ENCODE measurements around the gene ANKS1B. TPM values are rescaled to one million over a fixed set of nuclear protein-coding genes. Genes with fewer than 3 reads are reported as not detected.

Gene ANKS1B
- polyA plus RNA-seq (2011; rRNA removed) (0.27 TPM in 2 replicates), polyA minus RNA-seq (2011; rRNA and poly(A)+ RNA removed) (0.57 and 0.62 TPM in 2 replicates)

- ChIA-PET POLR2A (interaction anchor here (0.6 kb wide), 1 partner anchor 13 kb away, joined by 4 read pairs; no protein-coding TSS in a partner anchor), CTCF (interaction anchor here (1.4 kb wide), 1 partner anchor 60 kb away, joined by 3 read pairs; no protein-coding TSS in a partner anchor)
- no peak for DNase-seq (ENCODE audit: low read depth)
- Histone ChIP-seq H3K4me3 (ENCODE audit: low read depth, low read length) (peak within 1 kb of the TSS; percentile 44), H3K36me3 (ENCODE audit: control insufficient read depth, insufficient read depth, low read length) (no peaks in the 10 kb centered on the region), H3K27me3 (ENCODE audit: control insufficient read depth, insufficient read depth, low read length) (peaks cover 2% of the 10 kb centered on the region; the same call in 1 of the 2 replicates)
- no peak for TF ChIP-seq CTCF (IDR thresholded peaks at IDR 0.05; ENCODE audit: insufficient read depth, low read depth, low read length)
These were observed at the start of gene ANKS1B for GRCh38 chr12:99984271-99985128. TSS of gene ANKS1B (minus strand) at chr12:99984936. CDS start at chr12:99984237, 699 bp downstream.

- Histone ChIP-seq H3K4me3 (ENCODE audit: low read depth, low read length) (no peak overlapping the region), H3K27me3 (ENCODE audit: control insufficient read depth, insufficient read depth, low read length) (no peaks in the 10 kb centered on the region), H3K36me3 (ENCODE audit: control insufficient read depth, insufficient read depth, low read length) (no peaks in the 10 kb centered on the region)
- no peak for TF ChIP-seq CTCF (IDR thresholded peaks at IDR 0.05; ENCODE audit: insufficient read depth, low read depth, low read length)
- peak; percentile 8 for DNase-seq (ENCODE audit: low read depth)
- POLR2A ChIA-PET = no interaction called here
- CTCF ChIA-PET = interaction anchor here (0.6 to 0.9 kb wide), 3 partner anchors 12 to 522 kb away, joined by 3 to 4 read pairs (median 3); no protein-coding TSS in a partner anchor
These were observed 47.1 kb upstream of the ANKS1B start for GRCh38 chr12:100031836-100032235.

- POLR2A ChIA-PET = no interaction called here
- H3K36me3 ChIP-seq (ENCODE audit: control insufficient read depth, insufficient read depth, low read length) = no peaks in the 10 kb centered on the region
- no peak overlapping the region for H3K4me3 ChIP-seq (ENCODE audit: low read depth, low read length)
- CTCF ChIA-PET = no interaction called here
- TF ChIP-seq CTCF (IDR thresholded peaks at IDR 0.05; ENCODE audit: insufficient read depth, low read depth, low read length) = no peak
- no peaks in the 10 kb centered on the region for H3K27me3 ChIP-seq (ENCODE audit: control insufficient read depth, insufficient read depth, low read length)
- no peak for DNase-seq (ENCODE audit: low read depth)
These were observed 42.9 kb upstream of the ANKS1B start for GRCh38 chr12:100027671-100028070.

GRCh38 chr12:100026241-100026640 is 41.5 kb upstream of the ANKS1B start:
- CTCF ChIA-PET = no interaction called here
- no peak for TF ChIP-seq CTCF (IDR thresholded peaks at IDR 0.05; ENCODE audit: insufficient read depth, low read depth, low read length)
- POLR2A ChIA-PET = no interaction called here
- no peak overlapping the region for H3K4me3 ChIP-seq (ENCODE audit: low read depth, low read length)
- H3K36me3 ChIP-seq (ENCODE audit: control insufficient read depth, insufficient read depth, low read length) = no peaks in the 10 kb centered on the region
- no peak for DNase-seq (ENCODE audit: low read depth)
- H3K27me3 ChIP-seq (ENCODE audit: control insufficient read depth, insufficient read depth, low read length) = no peaks in the 10 kb centered on the region

- CTCF ChIA-PET = no interaction called here
- no peak for DNase-seq (ENCODE audit: low read depth)
- POLR2A ChIA-PET = no interaction called here
These were observed 40.3 kb upstream of the ANKS1B start for GRCh38 chr12:100024974-100025555.

More at GRCh38 chr12:100024974-100025555, 40.3 kb upstream of the ANKS1B start:
- H3K36me3 ChIP-seq (ENCODE audit: control insufficient read depth, insufficient read depth, low read length) = no peaks in the 10 kb centered on the region
- H3K27me3 ChIP-seq (ENCODE audit: control insufficient read depth, insufficient read depth, low read length) = no peaks in the 10 kb centered on the region
- no peak overlapping the region for H3K4me3 ChIP-seq (ENCODE audit: low read depth, low read length)
- no peak for TF ChIP-seq CTCF (IDR thresholded peaks at IDR 0.05; ENCODE audit: insufficient read depth, low read depth, low read length)
